ENCODE results near the gene ATF7.

GRCh38 chr12:53600490-53601295 is 25.5 kb downstream of the ATF7 start:
- TF ChIP-seq POLR2A (IDR thresholded peaks at IDR 0.05) (no peak), CTCF (IDR thresholded peaks at IDR 0.05) (no peak)
